Testis (tissue), 2 donors: Measurements from ENCODE around the gene CARM1.

ENCODE experiments used
- POLR2A ChIP-seq: fragments of 450-650 bp; IDR thresholded peaks from one replicate; pipeline ENCODE4 v1.6.1; 2017; ENCODE audit warnings: antibody characterized with exemption, mild to moderate bottlenecking, moderate library complexity
- TF ChIP-seq, protein P1 (sequence below), 3 experiments: fragments of 450-650 bp in 2 of 3; fragments of 200-600 bp in 1 of 3; sonication (generic) in 1 of 3; IDR thresholded peaks; one replicate each; pipeline ENCODE4 v1.5.1; 2016 to 2019; ENCODE audit warnings: antibody characterized with exemption in 3 of 3, mild to moderate bottlenecking in 2 of 3, moderate library complexity in 1 of 3

DNA sequence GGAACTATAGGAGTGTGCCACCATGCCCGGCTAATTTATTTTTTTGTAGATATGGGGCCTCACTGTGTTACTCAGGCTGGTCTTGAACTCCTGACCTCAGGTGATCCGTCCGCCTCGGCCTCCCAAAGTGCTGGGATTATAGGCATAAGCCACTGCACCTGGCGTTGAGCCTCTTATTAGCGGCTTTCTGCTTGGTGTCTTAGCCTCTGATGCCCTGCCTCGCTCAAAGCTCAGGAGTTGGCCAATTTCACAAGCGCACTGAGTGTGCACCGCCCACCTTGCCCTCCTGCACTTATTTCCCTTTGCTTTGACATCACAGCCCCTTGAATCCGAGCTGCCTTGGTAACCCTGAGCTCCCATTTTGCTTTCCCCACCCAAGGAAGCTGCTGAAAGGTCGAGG is 47.0 kb downstream of the CARM1 start:
- TF ChIP-seq, protein P1, sequence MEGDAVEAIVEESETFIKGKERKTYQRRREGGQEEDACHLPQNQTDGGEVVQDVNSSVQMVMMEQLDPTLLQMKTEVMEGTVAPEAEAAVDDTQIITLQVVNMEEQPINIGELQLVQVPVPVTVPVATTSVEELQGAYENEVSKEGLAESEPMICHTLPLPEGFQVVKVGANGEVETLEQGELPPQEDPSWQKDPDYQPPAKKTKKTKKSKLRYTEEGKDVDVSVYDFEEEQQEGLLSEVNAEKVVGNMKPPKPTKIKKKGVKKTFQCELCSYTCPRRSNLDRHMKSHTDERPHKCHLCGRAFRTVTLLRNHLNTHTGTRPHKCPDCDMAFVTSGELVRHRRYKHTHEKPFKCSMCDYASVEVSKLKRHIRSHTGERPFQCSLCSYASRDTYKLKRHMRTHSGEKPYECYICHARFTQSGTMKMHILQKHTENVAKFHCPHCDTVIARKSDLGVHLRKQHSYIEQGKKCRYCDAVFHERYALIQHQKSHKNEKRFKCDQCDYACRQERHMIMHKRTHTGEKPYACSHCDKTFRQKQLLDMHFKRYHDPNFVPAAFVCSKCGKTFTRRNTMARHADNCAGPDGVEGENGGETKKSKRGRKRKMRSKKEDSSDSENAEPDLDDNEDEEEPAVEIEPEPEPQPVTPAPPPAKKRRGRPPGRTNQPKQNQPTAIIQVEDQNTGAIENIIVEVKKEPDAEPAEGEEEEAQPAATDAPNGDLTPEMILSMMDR (IDR thresholded peaks at IDR 0.05): no peak
- no peak for TF ChIP-seq POLR2A
